Hippocampal formation (tissue), 2 donors: ENCODE results near the gene BTN1A1.
"Not testable (repeated sequence)": the region's sequence is repeated elsewhere in the genome, so short reads cannot be mapped to it uniquely, and the experiment has no call there.

Source experiments
- DNase-seq, 2 donors: peaks; one replicate each; lab custom pipeline; 2025; lab: John Stamatoyannopoulos, UW

Gene BTN1A1, protein sequence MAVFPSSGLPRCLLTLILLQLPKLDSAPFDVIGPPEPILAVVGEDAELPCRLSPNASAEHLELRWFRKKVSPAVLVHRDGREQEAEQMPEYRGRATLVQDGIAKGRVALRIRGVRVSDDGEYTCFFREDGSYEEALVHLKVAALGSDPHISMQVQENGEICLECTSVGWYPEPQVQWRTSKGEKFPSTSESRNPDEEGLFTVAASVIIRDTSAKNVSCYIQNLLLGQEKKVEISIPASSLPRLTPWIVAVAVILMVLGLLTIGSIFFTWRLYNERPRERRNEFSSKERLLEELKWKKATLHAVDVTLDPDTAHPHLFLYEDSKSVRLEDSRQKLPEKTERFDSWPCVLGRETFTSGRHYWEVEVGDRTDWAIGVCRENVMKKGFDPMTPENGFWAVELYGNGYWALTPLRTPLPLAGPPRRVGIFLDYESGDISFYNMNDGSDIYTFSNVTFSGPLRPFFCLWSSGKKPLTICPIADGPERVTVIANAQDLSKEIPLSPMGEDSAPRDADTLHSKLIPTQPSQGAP

DNA sequence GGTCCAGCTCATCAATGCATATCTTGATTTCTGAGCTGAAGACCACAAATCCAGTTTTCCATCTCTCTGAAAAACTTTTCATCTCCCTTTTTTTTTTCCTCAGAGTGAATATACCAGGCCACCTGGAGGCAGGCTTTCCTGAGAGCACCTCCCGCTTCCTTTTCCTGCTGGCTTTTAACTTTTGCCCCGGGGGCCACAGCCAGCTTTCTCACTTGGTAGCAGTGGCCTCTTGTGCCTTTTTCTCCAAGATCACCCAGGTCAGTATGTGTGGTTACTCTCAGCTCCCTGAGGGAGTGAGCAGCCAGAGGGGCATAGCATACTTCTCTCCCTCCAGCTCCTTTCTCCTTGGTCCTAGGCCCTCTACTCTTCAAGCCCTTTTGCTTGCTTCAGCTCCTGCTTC, at the start of gene BTN1A1:
Gene BTN1A1 (plus strand): TSS at position 202 of the 400 bp plus-strand sequence. CDS start 984 bp downstream, outside the sequence.
- DNase-seq: no peak

DNA sequence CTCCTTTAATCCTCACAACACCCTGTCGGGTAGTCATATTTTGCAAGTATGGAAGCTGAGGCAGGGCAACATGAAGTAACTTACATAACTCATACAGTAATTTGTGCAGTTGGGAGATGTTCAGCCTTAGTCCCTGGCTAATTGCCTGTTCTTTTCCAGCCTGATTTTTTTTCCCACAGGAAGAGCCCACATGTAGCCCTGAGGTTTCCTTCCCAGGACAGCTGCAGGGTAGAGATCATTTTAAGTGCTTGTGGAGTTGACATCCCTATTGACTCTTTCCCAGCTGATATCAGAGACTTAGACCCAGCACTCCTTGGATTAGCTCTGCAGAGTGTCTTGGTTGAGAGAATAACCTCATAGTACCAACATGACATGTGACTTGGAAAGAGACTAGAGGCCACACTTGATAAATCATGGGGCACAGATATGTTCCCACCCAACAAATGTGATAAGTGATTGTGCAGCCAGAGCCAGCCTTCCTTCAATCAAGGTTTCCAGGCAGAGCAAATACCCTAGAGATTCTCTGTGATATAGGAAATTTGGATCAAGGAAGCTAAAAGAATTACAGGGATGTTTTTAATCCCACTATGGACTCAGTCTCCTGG, 47.4 kb upstream of the BTN1A1 start:
- DNase-seq: no peak

DNA sequence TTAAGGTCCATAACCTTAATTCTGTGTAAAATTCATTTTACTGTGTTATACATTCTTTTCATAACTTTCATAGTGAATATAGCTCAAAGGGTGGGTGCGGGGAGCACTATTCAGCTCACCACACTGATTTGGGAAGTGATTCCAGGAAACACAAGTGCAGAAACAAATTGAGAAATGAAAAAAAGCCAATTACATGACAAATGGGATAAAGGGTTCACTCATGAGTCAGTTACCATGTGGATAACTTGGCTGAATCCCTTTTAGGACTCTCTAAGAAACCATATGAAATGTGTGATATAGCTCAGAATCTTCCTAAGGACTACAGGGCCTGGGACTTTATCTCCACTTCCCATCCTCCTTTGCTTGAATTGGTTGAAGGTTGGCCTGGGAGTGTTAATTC, 45.5 kb upstream of the BTN1A1 start:
- DNase-seq: no peak

DNA sequence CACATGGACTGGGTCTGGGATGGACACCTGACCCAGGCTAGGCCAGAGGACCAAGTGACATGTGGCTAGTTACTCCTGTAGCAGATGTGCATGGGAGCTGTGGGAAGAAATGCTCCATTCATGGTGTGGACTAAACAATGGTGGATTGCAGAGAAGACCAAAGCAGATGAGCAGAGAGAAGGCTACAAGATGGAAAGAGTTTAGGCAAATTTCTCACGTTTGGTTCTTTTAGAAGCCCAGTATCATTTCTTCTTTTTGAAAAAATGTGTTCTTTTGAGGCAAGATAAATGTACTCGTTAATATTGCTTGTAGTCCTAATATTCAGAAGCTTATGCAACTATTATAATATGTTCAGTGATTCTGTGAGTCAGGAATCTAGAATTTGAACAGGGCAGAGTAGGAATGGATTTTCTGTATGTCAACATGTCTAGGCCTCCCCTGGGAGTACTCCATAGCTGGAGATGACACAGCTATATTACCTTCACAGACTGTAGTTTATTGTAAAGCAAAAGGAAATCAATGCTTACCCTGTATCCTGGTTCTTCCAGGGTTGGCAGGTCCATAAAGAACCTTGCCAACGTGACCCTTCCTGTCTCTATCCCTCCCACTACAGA, 44.6 kb upstream of the BTN1A1 start:
- DNase-seq: no peak

DNA sequence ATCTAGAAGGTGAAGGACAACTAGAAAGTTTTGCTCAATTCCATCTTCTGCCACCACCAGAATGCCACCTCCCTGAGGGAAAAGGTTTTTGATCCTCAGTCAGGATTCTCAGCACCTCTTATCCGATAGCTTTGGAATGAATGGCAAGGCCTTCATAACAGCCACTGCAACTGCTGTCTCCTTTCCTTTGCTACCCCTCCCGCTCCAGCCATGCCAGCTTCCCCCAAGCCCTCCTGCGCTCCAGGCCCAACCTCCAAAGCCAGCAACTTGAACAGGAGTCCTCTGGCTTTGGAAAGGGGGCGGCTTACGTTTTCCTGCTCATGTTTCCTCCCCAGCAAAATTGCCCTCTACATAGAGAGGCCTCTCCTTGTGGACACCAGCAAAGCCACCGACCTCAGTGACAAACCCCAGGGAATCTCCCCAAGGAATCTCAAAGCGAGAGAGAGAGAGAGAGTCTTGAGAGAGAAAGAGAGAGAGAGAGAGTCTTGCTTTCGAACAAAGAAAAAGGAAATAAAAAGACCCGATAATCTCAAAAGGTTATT, 42.8 kb upstream of the BTN1A1 start:
- DNase-seq: peak in 1 of 2 donors; percentile 72

DNA sequence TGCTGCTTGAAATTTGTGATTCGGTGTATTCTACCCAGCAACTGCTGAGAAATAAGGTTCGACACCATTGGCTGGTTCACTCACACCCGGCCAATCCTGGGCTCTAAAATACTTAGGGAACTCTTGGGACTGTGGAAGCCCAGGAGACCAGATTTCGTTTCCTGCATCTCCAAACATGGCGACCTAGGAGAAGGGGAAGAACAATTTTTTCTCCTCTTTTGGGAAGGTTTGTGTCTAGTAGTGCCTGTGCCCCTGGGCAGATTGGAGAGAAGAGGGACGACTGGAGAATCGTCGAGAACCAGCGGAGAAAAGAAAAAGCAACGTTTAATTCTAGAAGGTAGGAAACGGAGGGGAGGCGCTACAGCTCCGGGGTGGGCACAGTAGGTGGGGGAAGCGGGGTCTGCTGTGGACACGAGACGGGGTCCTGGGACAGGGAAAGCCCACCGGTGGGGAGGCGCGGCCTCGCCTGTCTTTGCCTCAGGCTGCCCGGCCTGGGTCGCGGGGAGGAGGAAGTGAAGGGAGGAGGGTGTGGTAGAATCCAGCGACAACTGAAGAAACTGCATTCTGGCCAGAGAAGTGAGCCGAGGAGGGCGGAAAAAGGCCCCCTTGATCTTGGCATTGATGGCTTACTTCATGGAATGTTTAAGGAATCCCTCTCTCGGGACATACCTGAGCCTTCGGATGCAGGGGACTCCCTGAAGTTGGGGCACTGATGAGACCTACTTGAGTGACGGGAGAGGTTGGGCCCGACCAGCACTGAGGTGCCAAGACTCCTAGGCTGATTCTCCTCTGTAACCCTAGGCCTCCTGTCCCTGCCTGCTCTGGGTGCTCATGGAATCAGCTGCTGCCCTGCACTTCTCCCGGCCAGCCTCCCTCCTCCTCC, 42.1 kb upstream of the BTN1A1 start, which contains the start of gene BTN2A1:
Gene BTN2A1 (plus strand): TSS at position 150 of the 883 bp plus-strand sequence. CDS start 682 bp downstream, at position 832.
- DNase-seq: peak; percentile 71 to 96

DNA sequence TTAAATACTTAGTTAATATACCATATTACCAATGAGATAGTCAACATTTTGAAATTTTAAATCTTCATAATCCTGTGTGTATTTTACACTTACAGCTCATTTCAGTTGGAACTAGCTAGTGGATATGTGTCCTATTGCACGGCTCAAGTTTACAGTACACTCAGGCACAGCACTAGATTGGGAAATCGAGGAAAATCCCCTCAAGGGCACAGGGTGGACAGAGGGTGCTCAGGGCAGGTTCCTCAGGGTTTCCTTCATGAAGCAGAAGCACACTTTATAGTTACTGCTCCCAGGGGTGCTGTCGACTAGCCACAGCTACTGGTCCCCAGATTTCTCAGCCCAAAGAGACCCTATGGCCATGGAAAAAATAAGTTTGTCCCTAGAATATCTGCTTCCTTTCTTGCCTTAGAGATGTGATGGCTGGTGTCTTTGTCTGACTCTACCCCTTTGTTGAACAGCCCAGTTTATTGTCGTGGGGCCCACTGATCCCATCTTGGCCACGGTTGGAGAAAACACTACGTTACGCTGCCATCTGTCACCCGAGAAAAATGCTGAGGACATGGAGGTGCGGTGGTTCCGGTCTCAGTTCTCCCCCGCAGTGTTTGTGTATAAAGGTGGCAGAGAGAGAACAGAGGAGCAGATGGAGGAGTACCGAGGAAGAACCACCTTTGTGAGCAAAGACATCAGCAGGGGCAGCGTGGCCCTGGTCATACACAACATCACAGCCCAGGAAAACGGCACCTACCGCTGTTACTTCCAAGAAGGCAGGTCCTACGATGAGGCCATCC, 40.9 kb upstream of the BTN1A1 start:
- DNase-seq: no peak

DNA sequence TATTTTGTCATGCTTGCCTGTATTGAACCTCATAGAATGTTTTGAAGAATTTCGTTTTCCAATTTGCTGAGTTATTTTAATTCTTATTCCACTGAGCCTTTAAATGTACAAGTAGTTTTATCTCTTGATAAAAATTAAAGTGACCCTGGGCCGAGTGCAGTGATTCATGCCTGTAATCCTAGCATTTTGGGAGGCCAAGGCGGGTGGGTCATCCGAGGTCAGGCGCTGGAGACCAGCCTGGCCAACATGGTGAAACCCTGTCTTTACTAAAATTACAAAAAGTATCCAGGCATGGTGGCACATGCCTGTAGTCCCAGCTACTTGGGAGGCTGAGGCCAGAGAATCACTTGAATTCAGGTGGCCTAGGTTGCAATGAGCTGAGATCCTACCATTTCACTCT, 38.8 kb upstream of the BTN1A1 start:
- DNase-seq: not testable (repeated sequence)

DNA sequence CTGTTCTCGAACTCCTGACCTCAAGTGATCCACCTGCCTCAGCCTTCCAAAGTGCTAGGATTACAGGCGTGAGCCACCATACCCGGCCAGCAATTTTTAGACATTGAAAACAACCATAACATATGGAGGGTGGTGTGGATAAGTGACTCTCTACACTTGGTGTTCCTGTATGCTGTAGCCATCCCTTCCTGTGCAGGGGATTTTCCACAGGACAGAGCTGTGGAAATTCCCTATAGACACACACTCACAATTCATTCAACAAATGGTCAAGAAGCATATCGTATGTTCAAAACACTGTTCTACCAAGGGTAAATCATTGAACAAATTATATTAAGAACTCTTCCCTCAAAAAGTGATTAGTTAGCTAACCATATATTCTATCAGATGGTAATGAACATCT, 36.1 kb upstream of the BTN1A1 start:
- no peak for DNase-seq

DNA sequence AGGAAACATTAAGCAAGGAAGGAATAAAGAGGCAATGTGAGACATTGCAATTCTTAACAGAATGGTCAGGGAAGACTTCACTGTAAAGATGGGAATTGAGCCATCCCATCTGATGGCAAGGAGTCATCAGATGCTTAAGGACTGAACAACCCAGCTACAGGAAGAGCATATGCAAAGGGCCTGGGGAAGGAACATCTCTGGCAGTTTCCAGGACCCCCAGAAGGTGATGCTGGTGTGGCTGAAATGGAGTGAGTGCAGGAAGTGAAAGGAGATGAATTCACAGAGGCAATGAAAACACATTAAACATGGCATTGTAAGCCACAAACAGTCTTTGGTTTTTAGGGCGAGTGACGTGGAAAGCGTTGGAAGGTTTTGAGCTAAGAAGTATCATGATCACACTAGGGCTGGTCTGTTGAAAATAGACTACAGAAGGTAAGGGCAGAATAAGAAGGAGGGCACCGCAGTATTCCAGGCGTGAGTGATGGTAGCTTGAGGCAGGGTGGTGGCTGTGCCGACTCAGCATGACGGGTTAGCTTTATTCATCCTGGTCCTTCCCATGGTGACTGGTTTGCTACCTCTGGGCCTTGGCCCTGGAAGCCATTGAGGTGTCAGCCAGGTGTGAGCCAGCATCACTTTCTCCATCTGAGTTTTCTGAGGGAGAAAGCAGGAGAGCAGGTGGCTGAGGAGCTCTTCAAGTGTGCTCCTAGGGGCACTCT, 35.5 kb upstream of the BTN1A1 start:
- no peak for DNase-seq

DNA sequence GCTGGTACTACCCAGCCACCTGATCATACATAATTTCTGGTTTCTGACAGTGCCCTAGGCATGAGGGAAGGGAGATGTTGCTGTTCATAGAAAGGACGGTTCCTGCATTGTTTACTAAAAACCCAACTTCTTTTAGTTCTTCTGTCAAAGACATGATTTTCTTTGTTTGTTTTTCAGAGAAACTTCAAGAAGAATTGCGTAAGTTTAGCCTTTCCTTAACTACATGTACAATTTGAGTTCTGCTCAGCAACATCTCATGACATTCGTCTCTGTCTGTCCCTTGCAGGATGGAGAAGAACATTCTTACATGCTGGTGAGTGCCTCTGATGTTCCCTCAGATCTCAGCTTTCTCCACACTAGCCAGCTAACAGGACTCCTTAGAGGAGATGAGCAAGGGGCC, 34.3 kb upstream of the BTN1A1 start:
- DNase-seq: no peak

DNA sequence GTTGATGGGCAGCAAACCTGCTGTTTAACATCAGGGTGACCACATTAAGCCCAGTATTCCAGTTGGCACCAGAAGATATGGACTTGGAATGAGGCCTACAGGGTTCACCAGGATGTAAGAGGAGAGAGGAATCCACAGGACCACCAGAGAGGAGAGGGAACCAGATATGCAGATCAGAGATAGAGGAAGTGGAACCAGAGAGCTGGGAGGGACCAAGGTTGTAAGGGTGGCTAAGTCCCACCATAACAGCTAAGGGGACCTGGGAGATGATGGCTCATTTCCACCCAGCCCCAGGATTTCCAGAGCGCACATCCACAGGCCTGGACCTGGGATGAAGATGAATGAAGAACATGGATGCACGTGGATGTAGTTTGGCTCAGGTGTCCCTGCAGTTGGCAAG, 31.3 kb upstream of the BTN1A1 start:
- DNase-seq: no peak

DNA sequence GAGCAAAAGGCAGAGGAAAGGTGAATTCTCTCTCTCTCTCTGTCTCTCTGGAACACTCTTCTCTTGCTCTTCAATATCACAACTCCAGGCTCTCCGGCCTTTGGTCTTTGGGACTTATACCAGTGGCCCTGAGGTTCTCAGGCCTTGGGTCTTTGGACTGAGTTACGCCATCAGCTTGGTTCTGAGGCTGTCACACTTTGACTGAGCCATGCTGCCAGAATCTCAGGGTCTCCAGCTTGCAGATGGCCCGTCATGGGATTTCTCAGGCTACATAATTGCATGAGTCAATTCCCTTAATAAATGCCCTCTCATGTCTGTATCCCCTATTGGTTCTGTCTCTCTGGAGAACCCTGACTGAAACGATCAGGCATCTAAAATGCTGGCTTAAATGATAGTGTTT, 29.5 kb upstream of the BTN1A1 start:
- no peak for DNase-seq

DNA sequence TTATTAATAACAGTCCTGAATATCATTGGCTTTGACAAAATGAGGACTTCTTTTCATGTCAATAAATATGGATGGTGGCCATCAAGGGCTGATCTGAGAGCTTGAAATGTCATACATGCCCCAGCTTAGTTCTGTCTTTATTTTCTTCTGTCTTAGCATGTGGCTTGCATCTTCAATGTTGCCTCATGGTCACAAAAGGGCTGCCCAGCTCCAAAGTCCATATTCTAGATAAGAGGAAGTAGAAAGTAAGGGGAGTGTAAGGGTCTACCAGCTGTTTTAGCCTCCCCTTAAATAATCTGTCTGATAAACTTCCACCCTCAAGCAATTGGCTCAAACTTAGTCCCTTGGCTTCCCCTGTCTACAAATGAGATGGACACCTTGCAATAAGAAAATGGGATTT, 28.1 kb upstream of the BTN1A1 start:
- no peak for DNase-seq

DNA sequence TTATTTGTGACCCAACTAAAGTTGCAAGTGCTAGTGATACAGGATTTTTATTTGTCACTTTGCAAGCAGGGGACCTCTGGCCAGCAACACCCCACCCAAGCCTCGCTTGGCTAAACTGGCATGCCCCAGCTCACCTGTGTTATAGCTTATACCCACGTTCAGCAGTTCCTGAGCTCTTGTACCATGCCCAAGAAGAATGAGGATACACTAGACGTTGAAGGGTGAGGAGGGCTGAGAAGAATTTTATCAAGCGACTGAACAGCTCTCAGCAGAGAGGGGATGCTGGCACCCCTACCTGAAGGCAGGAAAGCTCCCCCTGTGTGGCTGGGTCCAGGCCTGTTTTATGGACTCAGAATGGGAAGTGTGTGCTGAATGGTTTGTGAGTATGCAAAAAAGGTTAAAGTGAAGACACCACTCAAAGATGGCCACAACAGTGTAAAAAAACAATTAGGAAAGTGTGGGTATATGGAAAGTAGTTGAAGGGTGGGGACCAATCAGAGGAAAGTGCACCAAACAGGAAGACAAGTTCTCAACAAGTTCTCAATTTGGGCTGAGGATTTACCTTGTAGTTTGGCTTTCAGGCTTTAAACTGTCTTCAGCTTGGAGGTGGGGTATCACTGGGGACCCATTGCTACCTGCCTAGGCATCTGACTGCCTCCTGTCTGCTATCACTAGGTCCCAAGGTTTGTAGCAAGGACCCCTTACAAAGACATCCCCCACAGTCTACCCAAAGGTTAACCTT, 27.4 kb upstream of the BTN1A1 start:
- DNase-seq: no peak

DNA sequence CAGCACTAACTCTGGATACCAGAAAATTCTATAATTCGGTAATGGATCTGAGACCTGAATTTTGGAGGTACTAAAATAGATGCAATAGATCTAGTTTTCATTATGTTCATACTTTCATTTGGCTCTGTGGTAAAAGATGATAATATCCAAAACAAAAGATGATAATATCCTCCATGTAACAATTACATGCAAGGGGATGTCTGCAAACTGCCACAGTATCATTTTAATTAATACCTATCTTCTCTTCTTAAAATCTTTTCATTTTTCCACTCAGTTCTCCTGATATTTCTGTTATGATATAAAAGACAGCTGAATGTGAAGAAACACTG, 26.7 kb upstream of the BTN1A1 start:
- DNase-seq: no peak

DNA sequence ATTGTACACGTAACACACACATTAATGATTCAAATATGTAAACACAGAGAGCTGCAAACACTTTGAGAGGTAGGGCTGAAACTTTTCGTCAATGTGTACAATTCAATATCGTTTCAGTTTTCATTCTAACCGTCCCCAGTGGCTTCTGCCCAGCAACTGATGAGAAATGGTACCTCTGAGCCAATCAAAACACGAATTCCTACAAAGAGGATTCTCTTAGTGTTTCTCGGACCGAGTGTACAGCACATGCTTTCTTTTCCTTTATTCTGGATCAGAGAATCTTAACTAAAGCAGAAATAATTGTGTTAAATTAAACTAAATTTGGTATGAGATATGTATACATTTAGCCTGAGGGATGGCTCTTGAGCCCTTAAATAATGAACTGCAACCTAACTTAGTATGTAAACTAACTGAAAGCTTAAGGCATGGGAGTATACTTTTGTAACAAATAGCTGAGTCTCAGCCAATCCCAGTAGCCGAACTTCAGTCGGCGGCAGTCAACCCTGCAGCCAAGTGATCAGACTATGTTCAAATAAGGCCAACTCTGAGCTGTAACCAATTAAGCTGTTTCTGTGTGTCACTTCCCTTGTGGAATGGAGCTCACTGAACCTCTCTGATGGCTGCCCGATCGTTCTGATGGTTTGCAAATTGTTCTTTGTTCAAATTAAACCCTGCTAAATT, 26.2 kb upstream of the BTN1A1 start:
- DNase-seq: peak; percentile 46 to 91

DNA sequence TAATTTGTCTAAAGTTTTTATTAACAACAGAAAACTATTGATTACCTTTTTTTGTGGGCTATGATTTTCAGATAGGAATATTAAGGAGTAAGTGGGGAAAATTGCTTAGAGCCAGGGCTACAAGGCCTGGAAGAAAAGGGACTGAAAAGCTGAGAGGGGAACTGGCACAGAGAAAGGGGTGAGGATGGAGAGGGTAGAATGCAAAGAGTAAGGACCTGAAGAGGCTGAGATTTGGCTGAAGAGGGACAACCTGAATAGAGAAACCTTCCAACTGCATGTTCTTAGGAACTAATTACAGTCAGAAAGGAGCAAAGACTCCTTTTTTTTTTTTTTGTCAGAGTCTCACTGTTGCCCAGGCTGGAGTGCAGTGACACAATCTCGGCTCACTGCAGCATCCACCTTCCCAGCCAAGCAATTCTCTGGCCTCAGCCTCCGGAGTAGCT, 25.6 kb upstream of the BTN1A1 start:
- DNase-seq: no peak
